Left colon (tissue), 2 donors: ENCODE measurements around the gene MORN1. TPM values are rescaled to one million over a fixed set of nuclear protein-coding genes. Genes with fewer than 3 reads are reported as not detected.

Source experiments
- ATAC-seq: fragments of 200-7000 bp; cut with Tn5 transposase; one replicate; pipeline ENCODE4 v1.9.1; 2020; ENCODE audit warnings: mild to moderate bottlenecking, moderate library complexity
- DNase-seq, 2 donors: peaks; one replicate each; pipeline ENCODE4 v3.0.0-alpha.2; 2020
- intact Hi-C, 2 donors: fragments of 100-400 bp; cut with DNase I in 1 of 2; cut with micrococcal nuclease in 1 of 2; formaldehyde crosslinking; loops; one replicate each; pipeline versions ENCODE4 v1.11.2 to v1.14.0; 2022; cut with DNase I, micrococcal nuclease
- total RNA-seq, 2 donors: library from RNA; stranded (reverse); fragmentation: NEBNext Ultra II Directional; extraction: Animal tissue kit (Norgen Biotek cat#: 25700); gene quantifications; one replicate each; pipeline ENCODE4 v1.2.1, GENCODE V29; 2021
- donor health status: DM: no; HTN: no; CAD: no.
- donor health status: DM: yes; HTN: yes; CAD: no.

The MORN1 gene
- total RNA-seq, 2 donors from 2014 or later = 11.0 to 15.2 TPM

DNA sequence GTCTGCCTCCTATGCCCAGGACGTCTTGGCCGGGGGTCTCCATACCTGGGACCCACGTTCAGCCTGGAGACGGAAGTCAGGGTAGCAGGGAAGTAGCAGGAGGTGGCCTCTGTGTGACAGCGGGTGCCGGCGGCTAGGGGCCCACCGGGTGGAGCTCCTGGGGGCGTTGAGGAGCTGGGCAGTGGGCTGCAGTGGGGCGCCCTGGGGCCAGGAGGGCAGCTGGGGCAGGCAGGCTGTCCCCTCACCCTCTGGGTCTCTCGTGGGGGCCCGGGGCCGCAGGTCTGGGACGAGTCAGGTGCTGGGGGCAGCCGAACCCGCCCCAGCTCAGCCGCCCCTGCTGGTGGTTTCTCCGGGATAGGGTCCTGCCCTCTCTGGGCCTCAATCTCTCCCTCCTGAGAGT lies 35.7 kb upstream of the MORN1 start:
- intact Hi-C loops = no loop called here
- DNase-seq = no peak
- ATAC-seq = no peak

DNA sequence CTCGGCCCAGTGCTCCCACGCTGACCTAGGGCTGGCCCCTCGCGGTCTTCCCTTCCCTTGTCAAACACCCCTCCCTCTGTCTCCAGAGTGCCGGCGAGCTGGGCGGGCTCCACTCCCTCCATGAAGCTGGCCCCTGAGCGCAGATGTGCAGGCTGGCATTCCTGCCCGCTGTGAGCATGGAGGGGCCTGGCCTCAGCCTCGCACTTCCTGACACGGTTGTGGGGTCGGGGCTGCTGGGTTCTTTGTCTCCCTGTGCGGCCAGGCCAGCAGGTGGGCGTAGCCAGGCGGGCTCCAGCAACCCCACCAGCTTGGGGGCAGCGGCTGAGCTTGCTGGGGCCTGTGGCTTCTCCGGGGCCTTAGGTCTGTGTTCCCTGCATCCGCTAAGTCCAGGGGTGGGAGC lies 35.2 kb upstream of the MORN1 start:
- no peak for ATAC-seq
- no peak for DNase-seq
- intact Hi-C loops = no loop called here

DNA sequence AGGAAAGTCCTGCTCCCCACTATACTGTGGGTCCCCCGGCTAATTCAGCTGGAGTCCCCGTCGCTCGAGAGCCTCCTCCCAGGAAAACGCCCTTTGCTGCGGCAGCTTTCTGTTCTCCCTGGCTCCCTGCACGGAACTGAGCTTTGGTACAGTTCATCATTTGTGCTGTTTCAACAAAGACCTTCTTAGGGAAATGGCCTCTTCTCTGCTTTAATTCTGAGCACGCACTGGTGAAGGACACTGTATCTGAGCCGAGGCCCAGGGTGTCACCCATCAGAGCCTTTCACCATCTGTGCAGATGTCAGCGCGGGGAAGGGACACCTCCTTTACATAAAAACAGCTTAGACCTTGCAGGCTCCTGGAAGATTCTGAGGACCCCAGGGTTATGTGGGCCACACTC lies 34.5 kb upstream of the MORN1 start:
- ATAC-seq = no peak
- intact Hi-C loops = no loop called here

DNA sequence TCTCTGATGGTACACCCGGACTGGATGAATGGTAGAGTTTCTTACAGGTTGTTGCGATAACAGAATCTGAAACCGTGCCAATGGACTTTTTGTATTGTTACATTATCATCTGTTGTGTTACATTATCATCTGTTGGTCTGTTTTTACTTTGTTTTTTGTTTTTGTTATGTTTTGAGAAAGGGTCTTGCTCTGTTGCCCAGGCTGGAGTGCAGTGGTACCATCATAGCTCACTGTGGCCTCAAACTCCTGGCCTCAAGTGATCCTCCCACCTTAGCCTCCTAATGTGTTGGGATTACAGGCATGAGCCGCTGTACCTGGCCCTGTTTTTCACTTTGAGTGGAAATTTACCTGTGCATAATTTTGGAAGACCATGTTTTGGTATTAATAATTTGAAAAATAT lies 31.2 kb upstream of the MORN1 start:
- intact Hi-C loops = no loop called here
- DNase-seq = no peak
- ATAC-seq = no peak

More for the DNA sequence above, 34.5 kb upstream of the MORN1 start:
- no peak for DNase-seq

DNA sequence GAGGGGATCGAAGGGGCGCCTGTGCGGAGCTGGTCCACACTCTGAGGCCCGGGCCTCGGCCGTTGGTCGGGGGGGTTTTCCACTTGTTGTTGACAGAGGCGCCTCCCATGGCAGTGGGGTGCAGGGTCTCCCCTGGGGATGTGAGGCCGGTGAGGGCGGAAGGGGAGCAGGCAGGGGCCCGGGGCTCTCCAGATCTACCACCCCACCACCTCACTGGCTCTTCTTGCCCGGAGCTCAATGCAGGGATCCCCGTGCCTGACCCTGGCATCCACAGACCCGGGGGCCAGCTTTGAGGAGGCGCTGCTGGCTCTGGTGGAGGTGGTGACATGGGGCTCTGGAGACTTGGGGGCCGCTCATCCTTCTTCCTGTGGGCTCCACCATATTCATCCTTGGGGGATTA lies 28.1 kb upstream of the MORN1 start:
- DNase-seq (no peak), ATAC-seq (no peak)
- intact Hi-C loops = loop anchor here (5.0 to 10.0 kb wide), 2 partner anchors 225 to 363 kb away; no protein-coding TSS in a partner anchor

DNA sequence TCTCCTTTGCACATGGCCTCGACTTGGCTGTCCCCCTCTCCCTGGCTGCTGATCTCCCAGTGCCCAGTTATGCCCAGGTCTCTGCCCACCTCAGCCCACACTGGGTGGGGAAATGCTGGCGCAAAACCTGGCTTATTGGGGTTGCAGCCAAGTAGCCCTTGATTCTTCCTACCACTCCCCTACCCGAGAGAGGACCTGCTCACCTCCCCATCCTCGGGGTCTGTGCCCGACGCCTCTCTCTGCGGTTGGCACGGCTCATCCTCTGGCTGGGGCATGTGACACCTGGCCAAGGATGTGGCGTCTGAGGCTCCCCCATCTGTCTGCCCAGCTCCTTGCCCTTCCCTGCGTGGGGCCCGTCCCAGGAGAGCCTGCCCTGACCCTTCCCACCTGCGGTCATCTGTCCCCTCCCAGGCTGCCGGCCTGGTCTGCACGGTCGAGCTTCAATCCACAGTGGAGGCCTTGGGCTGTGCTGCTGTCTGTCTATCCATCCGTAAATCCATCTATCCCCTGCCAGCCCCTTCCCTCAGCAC lies 27.5 kb upstream of the MORN1 start:
- intact Hi-C loops = loop anchor here (5.0 to 10.0 kb wide), 2 partner anchors 226 to 363 kb away; no protein-coding TSS in a partner anchor
- no peak for DNase-seq
- ATAC-seq = no peak

DNA sequence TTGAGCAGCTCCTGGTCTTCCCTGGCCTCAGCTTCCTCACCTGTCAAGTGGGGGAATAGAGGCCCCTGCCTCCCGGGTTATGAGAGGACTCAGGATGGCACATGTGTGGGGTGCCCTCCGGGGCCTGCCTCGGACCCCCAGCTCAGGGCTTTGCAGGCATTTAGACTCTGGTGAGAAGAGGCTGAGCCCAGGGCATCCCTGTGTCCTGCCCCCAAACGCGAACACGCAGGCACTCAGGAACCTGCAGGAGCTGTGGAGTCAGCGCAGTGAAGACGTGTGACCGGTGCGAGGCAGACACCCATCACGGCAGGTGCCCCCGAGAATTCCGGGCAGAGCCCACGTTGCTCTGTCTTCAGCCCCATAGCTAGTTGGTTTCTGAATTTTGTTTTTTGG lies 26.5 kb upstream of the MORN1 start:
- no peak for ATAC-seq
- intact Hi-C loops = loop anchor here (5.0 to 10.0 kb wide), 2 partner anchors 227 to 364 kb away; no protein-coding TSS in a partner anchor
- DNase-seq = no peak

DNA sequence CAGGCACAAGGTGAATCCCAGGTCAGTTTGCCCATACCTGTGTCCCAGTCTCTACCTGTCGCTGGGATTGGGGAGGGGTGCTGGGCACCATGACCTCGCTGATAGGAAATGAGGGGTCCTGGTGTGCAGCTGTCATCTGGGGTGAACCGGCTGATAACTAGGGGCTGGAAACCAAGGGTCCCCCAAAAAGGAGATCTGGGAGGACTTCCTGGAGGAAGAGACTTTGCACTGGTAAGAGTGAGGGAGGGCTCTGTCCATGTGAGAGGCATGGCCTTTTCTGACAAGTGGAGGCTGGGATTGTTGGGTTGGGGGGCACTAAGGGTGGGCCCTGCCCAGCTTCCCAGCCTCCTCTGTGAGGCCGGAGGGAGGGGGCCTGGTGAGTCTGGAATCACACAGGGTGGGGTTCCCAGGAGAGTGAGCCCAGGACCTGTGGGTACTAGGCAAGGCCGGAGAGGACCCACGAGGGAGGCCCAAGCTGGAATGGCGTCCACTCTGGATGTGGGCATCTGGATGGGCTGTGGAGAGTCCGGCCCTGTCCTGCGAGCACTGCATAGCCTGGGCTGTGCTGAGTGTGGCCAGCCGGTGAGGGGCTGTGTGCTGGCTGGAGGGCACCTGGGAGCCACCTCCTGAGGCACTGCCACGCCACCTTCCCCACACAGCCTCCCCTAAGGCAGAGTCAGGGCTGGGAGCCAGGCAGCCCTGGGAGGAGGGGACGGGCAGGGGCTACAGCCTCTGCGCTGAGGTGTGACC lies 25.9 kb upstream of the MORN1 start:
- ATAC-seq = no peak
- DNase-seq = no peak
- intact Hi-C loops = loop anchor here (5.0 to 10.0 kb wide), 2 partner anchors 228 to 365 kb away; no protein-coding TSS in a partner anchor

DNA sequence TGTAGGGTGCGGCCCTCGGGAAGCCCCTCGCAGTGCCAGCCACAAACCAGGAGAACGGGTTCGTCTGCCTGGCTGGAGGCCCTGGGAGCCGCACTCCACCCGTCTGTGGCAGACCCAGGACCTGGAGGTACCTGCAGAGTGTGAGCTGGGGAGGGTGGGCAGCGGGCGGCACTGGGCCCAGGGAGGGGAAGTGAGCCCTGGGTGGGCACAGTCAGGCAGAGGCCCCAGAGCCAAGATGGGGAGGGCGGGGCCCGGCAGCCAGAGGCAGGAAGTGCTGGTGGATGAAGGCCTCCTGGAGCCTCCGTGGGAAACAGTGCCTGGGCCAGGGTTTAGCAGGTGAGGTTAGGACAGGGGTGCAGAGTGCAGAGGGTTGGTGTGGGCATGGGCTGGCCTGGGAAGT lies 25.0 kb upstream of the MORN1 start:
- intact Hi-C loops = loop anchor here (5.0 to 10.0 kb wide), 2 partner anchors 228 to 366 kb away; no protein-coding TSS in a partner anchor
- ATAC-seq (peak; percentile 34), DNase-seq (peak; percentile 62 to 69)

DNA sequence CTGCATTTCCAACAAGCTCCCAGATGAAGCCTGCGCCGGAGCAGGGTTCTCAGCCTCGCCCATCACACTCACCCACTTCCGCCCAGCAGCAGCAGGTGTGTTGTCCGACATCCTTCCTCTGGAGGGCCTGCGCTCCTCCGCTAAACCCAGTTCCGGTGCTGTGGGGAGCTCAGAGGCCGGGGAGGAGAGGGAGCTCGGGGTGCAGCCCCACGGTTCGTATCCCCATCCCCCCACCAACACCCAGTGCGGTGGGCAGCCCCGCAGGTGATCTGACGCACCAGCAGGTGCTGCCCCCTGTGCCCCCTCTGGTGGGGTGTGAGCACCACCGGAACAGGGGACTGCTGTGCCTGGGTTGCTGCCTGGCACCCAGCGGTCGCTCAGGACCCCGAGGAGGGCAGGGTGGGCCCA lies 24.5 kb upstream of the MORN1 start:
- intact Hi-C loops = loop anchor here (2.0 to 10.0 kb wide), 3 partner anchors 133 to 366 kb away; no protein-coding TSS in a partner anchor
- peak; percentile 52 for ATAC-seq
- DNase-seq = peak; percentile 76

DNA sequence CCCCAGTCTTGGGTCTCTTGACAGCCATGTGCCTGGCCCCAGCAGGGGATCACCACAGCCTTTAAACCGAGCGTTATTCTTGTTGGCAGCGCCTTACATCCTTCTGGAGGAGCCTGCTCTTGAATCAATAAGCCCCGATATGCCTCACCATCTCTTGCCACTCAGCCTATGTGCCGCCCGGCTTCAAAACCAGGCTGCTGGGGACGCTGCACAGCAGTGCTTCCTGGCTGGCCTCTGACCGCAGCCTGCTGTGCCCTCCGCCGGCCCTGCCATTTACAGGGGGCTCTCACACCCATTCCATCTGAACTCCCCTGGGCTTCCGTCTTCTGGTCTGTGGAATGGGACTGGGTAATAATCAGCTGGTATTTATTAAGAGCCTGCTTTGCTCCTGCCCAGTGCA lies 24.0 kb upstream of the MORN1 start:
- intact Hi-C loops = loop anchor here (2.0 to 10.0 kb wide), 3 partner anchors 133 to 367 kb away; no protein-coding TSS in a partner anchor
- ATAC-seq = no peak

DNA sequence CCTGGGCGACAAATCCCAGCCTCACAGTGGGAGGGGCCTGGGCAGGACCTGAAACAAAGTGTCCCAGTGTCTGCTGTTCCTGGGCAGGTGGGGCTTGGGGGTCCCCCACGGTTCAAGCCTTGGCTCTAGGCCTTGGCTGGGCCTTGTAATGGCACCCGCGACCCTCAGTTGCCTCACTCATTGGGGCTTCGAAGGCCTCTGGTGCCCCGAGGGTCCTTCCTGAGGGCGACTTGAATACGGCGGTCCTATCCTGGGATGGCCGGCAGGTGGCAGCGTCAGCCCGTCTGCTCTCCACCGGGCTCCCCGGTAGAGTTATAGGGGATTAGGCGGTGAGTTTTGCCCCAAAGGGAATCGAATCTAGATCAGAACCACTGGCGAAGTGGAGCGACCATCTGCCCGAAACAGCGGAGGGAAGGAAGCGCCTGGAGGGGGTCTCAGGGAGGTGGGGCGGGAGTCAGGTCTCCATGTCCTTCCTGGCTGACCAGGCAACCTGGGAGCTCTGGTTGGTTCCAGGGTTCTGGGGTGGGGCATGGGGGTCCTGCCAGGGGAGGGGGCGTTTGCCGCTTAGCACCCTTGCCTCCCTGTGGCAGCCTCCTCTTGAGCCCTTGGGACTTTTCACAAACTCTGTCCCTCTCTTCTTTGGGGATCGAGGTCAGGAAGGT lies 23.1 kb upstream of the MORN1 start:
- intact Hi-C loops = loop anchor here in 1 of 2 donors (2.0 to 10.0 kb wide), 2 partner anchors 134 to 230 kb away; no protein-coding TSS in a partner anchor
- peak; percentile 66 to 86 for DNase-seq
- peak; percentile 29 for ATAC-seq

More for the DNA sequence above, 24.0 kb upstream of the MORN1 start:
- DNase-seq = no peak

DNA sequence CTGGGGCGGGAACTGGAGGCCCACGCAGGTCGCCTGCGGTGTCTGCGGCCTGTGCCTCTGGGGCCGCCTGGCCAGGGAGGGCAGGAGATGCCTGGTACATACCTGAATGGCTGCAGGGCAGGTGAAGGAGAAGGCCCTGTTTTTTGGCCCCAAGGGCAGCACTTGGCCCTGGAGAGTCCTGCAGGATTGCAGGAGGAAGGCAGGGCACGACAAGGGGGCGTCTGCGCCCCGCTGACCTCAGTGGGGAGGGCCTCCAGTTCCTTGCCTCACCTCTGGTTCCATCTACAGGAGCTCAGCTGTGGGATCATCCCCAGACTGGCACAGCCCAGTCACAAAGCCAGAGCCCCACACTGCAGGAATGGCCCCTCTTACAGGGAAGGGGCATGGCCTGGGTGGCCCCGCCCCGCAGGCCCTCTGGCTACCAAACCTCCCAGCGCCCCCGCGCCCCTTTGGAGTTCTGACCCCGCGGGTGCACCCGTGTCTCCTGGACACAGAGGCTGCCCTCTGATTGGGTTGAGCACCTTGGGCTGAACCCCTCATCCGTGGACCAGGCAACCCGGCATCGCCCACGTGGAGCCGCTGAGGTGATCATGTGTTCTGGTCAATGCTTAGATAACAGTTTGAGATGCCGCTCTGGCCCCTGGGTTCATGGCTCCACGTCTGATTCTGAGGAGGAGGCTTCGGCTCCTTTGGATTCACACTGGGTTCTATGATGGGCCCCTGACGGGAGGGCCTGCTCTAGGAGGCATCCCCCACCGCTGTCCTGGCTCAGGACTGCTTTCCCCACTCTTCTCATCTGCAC lies 22.3 kb upstream of the MORN1 start:
- ATAC-seq (peak; percentile 4), DNase-seq (peak in 1 of 2 donors; percentile 45)
- intact Hi-C loops = loop anchor here in 1 of 2 donors (2.0 to 10.0 kb wide), 2 partner anchors 135 to 231 kb away; no protein-coding TSS in a partner anchor

DNA sequence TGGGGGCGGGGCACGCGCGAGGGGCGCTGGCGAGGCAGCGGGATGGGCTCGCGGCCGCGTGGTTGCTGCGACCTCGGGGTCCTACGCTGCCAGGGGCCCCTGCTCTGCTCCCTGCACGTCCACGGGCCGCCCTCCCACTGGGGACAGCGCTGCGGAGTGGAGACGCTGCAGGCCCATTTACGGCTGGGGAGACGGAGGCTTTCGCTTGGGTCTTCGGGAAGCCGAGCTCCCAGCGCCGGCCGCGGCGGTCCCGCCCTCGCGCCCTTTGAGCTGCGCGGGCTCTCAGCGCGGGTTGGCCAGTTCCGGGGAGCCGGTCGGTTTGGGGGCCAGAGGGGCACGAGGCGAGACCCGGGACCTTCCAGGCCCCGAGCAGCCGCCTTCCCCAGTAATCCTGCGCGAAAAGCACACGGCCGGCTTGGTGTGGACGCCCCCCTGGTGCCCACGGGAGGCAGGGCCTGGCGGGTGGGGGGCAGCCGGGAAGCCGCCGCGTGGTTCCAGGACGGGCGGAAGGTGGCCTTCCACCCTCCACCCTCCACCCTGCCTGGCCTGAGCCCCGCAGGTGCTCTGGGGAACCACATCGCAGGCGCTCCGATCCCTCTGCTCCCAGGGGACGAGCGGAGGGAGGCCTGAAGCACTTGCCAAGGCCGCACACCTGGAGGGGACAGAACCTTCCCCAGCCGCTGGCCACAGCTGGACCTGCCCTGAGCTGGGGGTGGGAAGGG lies 21.6 kb upstream of the MORN1 start:
- DNase-seq (peak in 1 of 2 donors; percentile 51), ATAC-seq (peak; percentile 56)
- intact Hi-C loops = loop anchor here in 1 of 2 donors (10.0 kb wide), 1 partner anchor 232 kb away; no protein-coding TSS in a partner anchor

DNA sequence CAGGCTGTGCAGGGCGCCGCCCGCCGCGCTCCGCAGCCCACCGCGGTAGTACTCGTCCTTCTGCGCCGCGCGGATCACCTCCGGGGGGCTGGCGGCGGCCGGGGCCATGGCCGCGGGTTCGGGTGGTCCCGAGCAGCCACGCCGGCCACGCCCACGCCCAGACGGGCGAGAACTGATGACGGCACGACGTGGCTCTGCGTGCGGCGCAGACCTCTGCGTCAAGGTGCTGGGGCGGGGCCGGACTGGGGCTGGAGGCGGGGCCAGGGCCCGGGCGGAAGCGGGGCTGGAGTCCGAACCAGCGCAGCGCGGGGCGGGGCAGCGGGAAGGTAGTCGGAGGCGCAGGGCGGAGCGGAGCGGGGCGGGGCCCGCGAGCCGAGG lies 21.0 kb upstream of the MORN1 start, which contains the start of gene PEX10:
TSS of gene PEX10 (minus strand) at position 170 of the 378 bp plus-strand sequence. CDS start at position 108, 62 bp downstream.
- ATAC-seq (peak; percentile 76), DNase-seq (peak; percentile 97 to 99)
- intact Hi-C loops = loop anchor here in 1 of 2 donors (10.0 kb wide), 1 partner anchor 232 kb away; no protein-coding TSS in a partner anchor

DNA sequence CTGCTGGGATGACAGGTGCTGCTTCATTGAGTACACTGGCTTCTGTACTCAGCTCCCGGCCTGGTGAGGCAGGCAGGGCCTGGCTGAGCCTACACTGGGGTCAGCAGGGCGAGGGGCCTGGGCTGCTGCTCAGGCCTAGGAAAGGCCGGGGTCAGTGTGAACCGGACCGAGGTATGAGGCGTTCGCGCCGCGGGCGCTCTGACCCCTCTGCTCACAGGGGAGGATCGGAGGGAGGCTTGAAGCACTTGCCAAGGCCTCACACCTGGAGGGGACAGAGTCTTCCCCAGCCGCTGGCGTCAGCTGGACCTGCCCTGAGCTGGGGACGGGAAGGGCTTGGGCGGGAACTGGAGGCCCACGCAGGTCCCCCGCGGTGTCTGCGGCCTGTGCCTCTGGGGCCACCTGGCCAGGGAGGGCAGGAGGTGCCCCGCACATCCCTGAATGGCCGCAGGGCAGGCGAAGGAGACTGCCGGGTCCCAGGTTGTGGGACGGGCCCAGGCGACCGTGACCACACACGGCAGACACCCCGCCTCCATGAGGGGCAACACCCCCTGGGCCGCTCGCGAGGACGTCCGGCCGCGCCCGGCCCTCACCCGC lies 20.5 kb upstream of the MORN1 start:
- DNase-seq (no peak), ATAC-seq (peak; percentile 13)
- intact Hi-C loops = loop anchor here in 1 of 2 donors (10.0 kb wide), 1 partner anchor 233 kb away; no protein-coding TSS in a partner anchor

DNA sequence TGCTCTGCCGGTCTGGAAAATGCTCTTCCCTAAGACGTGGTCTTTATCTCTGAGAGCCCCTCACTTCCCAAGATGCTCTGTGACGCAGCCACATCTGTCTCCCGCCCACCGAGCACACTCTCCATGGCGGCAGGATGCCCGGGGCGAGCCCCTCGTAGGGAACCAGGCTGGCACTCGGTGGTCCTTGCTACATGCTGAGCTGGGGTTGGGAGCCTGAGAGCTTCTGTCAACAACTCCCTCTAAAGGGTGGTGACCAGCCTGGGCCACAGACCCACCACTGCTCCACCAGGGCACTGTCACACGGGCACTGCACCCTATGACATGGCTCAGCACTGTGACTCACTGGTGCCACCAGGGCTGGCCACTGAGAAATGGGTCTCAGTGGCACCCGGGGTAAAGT lies 18.4 kb upstream of the MORN1 start:
- intact Hi-C loops = loop anchor here in 1 of 2 donors (10.0 kb wide), 1 partner anchor 235 kb away; no protein-coding TSS in a partner anchor
- ATAC-seq (no peak), DNase-seq (no peak)
